Glutamatergic neuron (in vitro differentiated cells): ENCODE measurements around the gene CMSS1. TPM values are rescaled to one million over a fixed set of nuclear protein-coding genes. Genes with fewer than 3 reads are reported as not detected.

Experiments
- DNase-seq: peaks from one replicate; pipeline ENCODE4 v3.0.0; 2022
- H3K27ac Mint-ChIP-seq: one replicate; pipeline ENCODE4 v1.8.0; 2020; ENCODE audit warnings: mild to moderate bottlenecking, mixed read lengths, inconsistent platforms; ENCODE audit not compliant: unreplicated experiment
- H3K27me3 Mint-ChIP-seq: one replicate; pipeline ENCODE4 v1.8.0; 2020; ENCODE audit warnings: mild to moderate bottlenecking, moderate library complexity, mixed read lengths, inconsistent platforms; ENCODE audit not compliant: unreplicated experiment
- H3K36me3 Mint-ChIP-seq: one replicate; pipeline ENCODE4 v1.8.0; 2020; ENCODE audit warnings: mild to moderate bottlenecking, mixed read lengths, inconsistent platforms; ENCODE audit not compliant: unreplicated experiment
- H3K4me1 Mint-ChIP-seq: one replicate; pipeline ENCODE4 v1.8.0; 2020; ENCODE audit warnings: mild to moderate bottlenecking, low read depth, mixed read lengths, inconsistent platforms; ENCODE audit not compliant: unreplicated experiment
- H3K4me3 Mint-ChIP-seq: one replicate; pipeline ENCODE4 v1.8.0; 2020; ENCODE audit warnings: mild to moderate bottlenecking, mixed read lengths, inconsistent platforms; ENCODE audit not compliant: unreplicated experiment
- H3K9me3 Mint-ChIP-seq: one replicate; pipeline ENCODE4 v1.8.0; 2020; ENCODE audit warnings: mild to moderate bottlenecking, moderate library complexity, mixed read lengths, inconsistent platforms; ENCODE audit not compliant: unreplicated experiment
- CTCF ChIP-seq: fragments of 200-600 bp; sonication (generic); IDR thresholded peaks from one replicate; pipeline ENCODE4 v1.5.0; 2021; ENCODE audit not compliant: partially characterized antibody, unreplicated experiment
- total RNA-seq: library from RNA; stranded (reverse); fragmentation: NEBNext Ultra II Directional; extraction: Animal tissue kit (Norgen Biotek cat#: 25700); gene quantifications from one replicate; pipeline ENCODE4 v1.2.1, GENCODE V29; 2021; ENCODE audit not compliant: unreplicated experiment

Gene CMSS1
- total RNA-seq, 1 donor from 2014 or later: 37.8 TPM

- DNase-seq: no peak
- Mint-ChIP-seq H3K4me3 (no peak overlapping the region), H3K27ac (no peak overlapping the region), H3K36me3 (peaks cover 5% of the 10 kb centered on the region), H3K9me3 (no peaks in the 10 kb centered on the region), H3K4me1 (no peaks in the 10 kb centered on the region), H3K27me3 (no peaks in the 10 kb centered on the region)
- no peak for TF ChIP-seq CTCF
Measured at GRCh38 chr3:100213891-100214573, 396.4 kb downstream of the CMSS1 start.

- no peak for DNase-seq
- Mint-ChIP-seq H3K4me3 (no peak overlapping the region), H3K27me3 (no peaks in the 10 kb centered on the region), H3K27ac (no peak overlapping the region), H3K9me3 (peaks cover 1% of the 10 kb centered on the region), H3K4me1 (no peaks in the 10 kb centered on the region), H3K36me3 (peaks cover 9% of the 10 kb centered on the region)
- no peak for TF ChIP-seq CTCF
Measured at GRCh38 chr3:100214574-100214964, 396.9 kb downstream of the CMSS1 start.

- H3K27ac Mint-ChIP-seq: no peak overlapping the region
- no peaks in the 10 kb centered on the region for H3K4me1 Mint-ChIP-seq
- TF ChIP-seq CTCF: no peak
- H3K27me3 Mint-ChIP-seq: peaks cover 3% of the 10 kb centered on the region
- H3K4me3 Mint-ChIP-seq: no peak overlapping the region
- H3K36me3 Mint-ChIP-seq: peaks cover 9% of the 10 kb centered on the region
- no peak for DNase-seq
- H3K9me3 Mint-ChIP-seq: peaks cover 2% of the 10 kb centered on the region
Measured at GRCh38 chr3:100216713-100217112, 399.1 kb downstream of the CMSS1 start.

- Mint-ChIP-seq H3K4me3 (no peak overlapping the region), H3K27ac (no peak overlapping the region), H3K4me1 (no peaks in the 10 kb centered on the region), H3K36me3 (peaks cover 9% of the 10 kb centered on the region), H3K9me3 (peaks cover 2% of the 10 kb centered on the region), H3K27me3 (peaks cover 3% of the 10 kb centered on the region)
- no peak for DNase-seq
- no peak for TF ChIP-seq CTCF
Measured at GRCh38 chr3:100221159-100221558, 403.5 kb downstream of the CMSS1 start.

- DNase-seq: no peak
- TF ChIP-seq CTCF: no peak
- Mint-ChIP-seq H3K4me1 (no peaks in the 10 kb centered on the region), H3K4me3 (no peak overlapping the region), H3K27ac (no peak overlapping the region), H3K27me3 (peaks cover 3% of the 10 kb centered on the region), H3K9me3 (no peaks in the 10 kb centered on the region), H3K36me3 (no peaks in the 10 kb centered on the region)
Measured at GRCh38 chr3:100225193-100225592, 407.5 kb downstream of the CMSS1 start.
